Ovary (tissue), 1 donor: Measurements from ENCODE around the gene TMBIM4.

ENCODE experiments used
- EP300 ChIP-seq: sonication (generic); formaldehyde crosslinking; IDR thresholded peaks from one replicate; pipeline ENCODE4 v1.6.1; 2017; ENCODE audit warnings: antibody characterized with exemption
- POLR2A ChIP-seq: fragments of 450-650 bp; IDR thresholded peaks from one replicate; pipeline ENCODE4 v1.6.1; 2017; ENCODE audit warnings: antibody characterized with exemption, mild to moderate bottlenecking, moderate library complexity

DNA sequence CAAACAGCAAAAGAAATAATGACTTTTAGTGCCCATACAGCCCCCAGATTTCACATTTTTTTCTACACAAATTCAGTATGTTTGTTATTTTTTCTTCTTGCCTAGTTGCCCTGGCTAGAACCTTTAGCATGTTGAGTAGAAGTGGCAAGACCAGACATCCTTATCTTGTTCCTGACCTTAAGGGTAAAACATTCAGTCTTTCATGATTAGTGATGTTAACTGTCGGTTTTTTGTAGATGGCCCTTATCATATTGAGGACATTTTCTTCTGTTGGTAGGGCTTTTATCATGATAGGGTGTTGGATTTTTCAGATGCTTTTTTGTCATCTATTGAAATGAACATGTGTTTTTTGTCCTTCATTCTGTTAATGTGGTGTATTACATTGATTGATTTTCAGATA lies 36.3 kb upstream of the TMBIM4 start:
- TF ChIP-seq EP300 (no peak), POLR2A (no peak)
